ENCODE results near the gene GASK1A.
A peak's percentile ranks its signal among the peaks of the same experiment; 100 is the strongest.

GASK1A gene

GRCh38 chr3:43105596-43106292 lies 126.6 kb downstream of the GASK1A start, which contains the start of gene POMGNT2 (continued):
- peak; percentile 49; the same call in 1 of the 2 replicates for TF ChIP-seq GLIS2 (tag by site-specific recombination; IDR thresholded peaks at IDR 0.05)
- peak; percentile 86 for TF ChIP-seq ZNF398 (tag by site-specific recombination; IDR thresholded peaks at IDR 0.05)
- TF ChIP-seq ZNF423 (tag by site-specific recombination; IDR thresholded peaks at IDR 0.05): peak; percentile 54; the same call in 1 of the 2 replicates
- TF ChIP-seq GLIS1 (tag by site-specific recombination; IDR thresholded peaks at IDR 0.05): peak; percentile 59
- peak; percentile 48 for TF ChIP-seq KLF9 (tag by site-specific recombination; IDR thresholded peaks at IDR 0.05; ENCODE audit: low read depth)
- TF ChIP-seq ZNF274 (IDR thresholded peaks at IDR 0.05; ENCODE audit: low read length): no peak
- TF ChIP-seq ZNF274 (tag by site-specific recombination; IDR thresholded peaks at IDR 0.05; ENCODE audit: borderline replicate concordance): no peak
- no peak for TF ChIP-seq ZNF433 (tag by site-specific recombination; IDR thresholded peaks at IDR 0.05; ENCODE audit: low read depth)
- peak; percentile 44; the same call in 1 of the 2 replicates for TF ChIP-seq ZBTB20 (tag by site-specific recombination; IDR thresholded peaks at IDR 0.05)
- TF ChIP-seq EGR2 (tag by site-specific recombination; IDR thresholded peaks at IDR 0.05; ENCODE audit: low read depth): peak; percentile 31; the same call in 1 of the 2 replicates
- TF ChIP-seq ZNF280C (tag by site-specific recombination; IDR thresholded peaks at IDR 0.05): no peak
- peak; percentile 34; the same call in 1 of the 2 replicates for TF ChIP-seq ZNF692 (tag by site-specific recombination; IDR thresholded peaks at IDR 0.05)

- Histone ChIP-seq H3K9me3 (ENCODE audit: control insufficient read depth, insufficient read depth, low read depth, low read length) (no peaks in the 10 kb centered on the region), H3K4me1 (ENCODE audit: control insufficient read depth, insufficient read depth, low read length) (no peaks in the 10 kb centered on the region), H3K27ac (ENCODE audit: extremely low read depth, low read depth, low read length) (no peak overlapping the region), H3K4me3 (ENCODE audit: low read depth, low read length) (peak overlapping the region; percentile 25), H3K36me3 (ENCODE audit: control insufficient read depth in 2 of 2, insufficient read depth in 1 of 2, low read length in 2 of 2) (no peaks in the 10 kb centered on the region)
- POLR2A ChIA-PET: no interaction called here
- 0 out of 2 replicates have a peak, but pooled peaks have one; percentile 65 for TF ChIP-seq ZNF335 (tag by site-specific recombination; conservative IDR thresholded peaks at IDR 0.05)
- 0 out of 2 replicates have a peak, but pooled peaks have one; percentile 7 for TF ChIP-seq ZNF518A (tag by site-specific recombination; conservative IDR thresholded peaks at IDR 0.05; ENCODE audit: low read depth)
- no peak for TF ChIP-seq KLF17 (tag by site-specific recombination; IDR thresholded peaks at IDR 0.05)
- no peak for TF ChIP-seq ZNF19 (tag by site-specific recombination; IDR thresholded peaks at IDR 0.05; ENCODE audit: low read depth)
- TF ChIP-seq ZNF513 (tag by site-specific recombination; IDR thresholded peaks at IDR 0.05): no peak
- TF ChIP-seq ZSCAN30 (tag by site-specific recombination; IDR thresholded peaks at IDR 0.05): no peak
- no peak for TF ChIP-seq ZNF610 (tag by site-specific recombination; IDR thresholded peaks at IDR 0.05; ENCODE audit: borderline replicate concordance)
- no peak for TF ChIP-seq ZNF266 (tag by site-specific recombination; IDR thresholded peaks at IDR 0.05; ENCODE audit: low read depth)
- TF ChIP-seq ZNF560 (tag by site-specific recombination; IDR thresholded peaks at IDR 0.05; ENCODE audit: borderline replicate concordance): no peak
- TF ChIP-seq RBAK (tag by site-specific recombination; IDR thresholded peaks at IDR 0.05): no peak
- TF ChIP-seq ZBTB7A (tag by site-specific recombination; IDR thresholded peaks at IDR 0.05; ENCODE audit: low read depth): no peak
- CTCF ChIA-PET: no interaction called here
Measured at GRCh38 chr3:43106293-43106628, 127.2 kb downstream of the GASK1A start.
